GM12865 (cell line): ENCODE data around the gene TC2N.

Experiments
- DNase-seq: peaks from one replicate; pipeline ENCODE4 v3.0.0; 2010; ENCODE audit warnings: low read depth
- H3K4me3 ChIP-seq: 2 replicates; pipeline ENCODE4 v1.5.1; 2011; ENCODE audit warnings: mild to moderate bottlenecking, low read depth, low read length, control low read depth
- CTCF ChIP-seq: IDR thresholded peaks from 2 replicates; pipeline ENCODE4 v1.5.1; 2011; ENCODE audit warnings: low read length, control low read depth, low read depth, inconsistent platforms; ENCODE audit not compliant: insufficient read depth; ENCODE audit errors: missing control alignments

Gene TC2N

GRCh38 chr14:91731018-91731417, 136.3 kb downstream of the TC2N start:
- TF ChIP-seq CTCF: no peak
- DNase-seq: no peak
- no peak overlapping the region for H3K4me3 ChIP-seq

- no peak overlapping the region for H3K4me3 ChIP-seq
- TF ChIP-seq CTCF: no peak
- no peak for DNase-seq
Measured at GRCh38 chr14:91729756-91730155, 137.6 kb downstream of the TC2N start.
